ENCODE results near the gene RMRP.

Gene RMRP

GRCh38 chr9:35636135-35636876 is 21.5 kb downstream of the RMRP start:
- Histone ChIP-seq H3K36me3 (ENCODE audit: low read depth) (no peaks in the 10 kb centered on the region), H3K4me1 (ENCODE audit: insufficient read depth, poor library complexity, severe bottlenecking) (no peaks in the 10 kb centered on the region), H3K27me3 (ENCODE audit: insufficient read depth, poor library complexity, severe bottlenecking) (no peaks in the 10 kb centered on the region), H3K27ac (ENCODE audit: poor library complexity, severe bottlenecking) (no peak overlapping the region), H3K4me3 (ENCODE audit: severe bottlenecking) (no peak overlapping the region), H3K9me3 (ENCODE audit: severe bottlenecking) (no peaks in the 10 kb centered on the region)
- ATAC-seq (ENCODE audit: low read depth), result no peak
- no peak for TF ChIP-seq CTCF (IDR thresholded peaks at IDR 0.05; ENCODE audit: poor library complexity, severe bottlenecking)
- no peak for DNase-seq (ENCODE audit: low spot score)

GRCh38 chr9:35635730-35636129 is 22.1 kb downstream of the RMRP start:
- ATAC-seq (ENCODE audit: low read depth) (no peak), DNase-seq (ENCODE audit: low spot score) (no peak)
- Histone ChIP-seq H3K27ac (ENCODE audit: poor library complexity, severe bottlenecking) (no peak overlapping the region), H3K9me3 (ENCODE audit: severe bottlenecking) (no peaks in the 10 kb centered on the region), H3K4me3 (ENCODE audit: severe bottlenecking) (no peak overlapping the region), H3K27me3 (ENCODE audit: insufficient read depth, poor library complexity, severe bottlenecking) (no peaks in the 10 kb centered on the region), H3K4me1 (ENCODE audit: insufficient read depth, poor library complexity, severe bottlenecking) (no peaks in the 10 kb centered on the region), H3K36me3 (ENCODE audit: low read depth) (no peaks in the 10 kb centered on the region)
- TF ChIP-seq CTCF (IDR thresholded peaks at IDR 0.05; ENCODE audit: poor library complexity, severe bottlenecking), result no peak

- Histone ChIP-seq H3K27ac (ENCODE audit: poor library complexity, severe bottlenecking) (no peak overlapping the region), H3K4me3 (ENCODE audit: severe bottlenecking) (no peak overlapping the region), H3K36me3 (ENCODE audit: low read depth) (no peaks in the 10 kb centered on the region), H3K4me1 (ENCODE audit: insufficient read depth, poor library complexity, severe bottlenecking) (no peaks in the 10 kb centered on the region), H3K9me3 (ENCODE audit: severe bottlenecking) (no peaks in the 10 kb centered on the region), H3K27me3 (ENCODE audit: insufficient read depth, poor library complexity, severe bottlenecking) (no peaks in the 10 kb centered on the region)
- ATAC-seq (ENCODE audit: low read depth) (no peak), DNase-seq (ENCODE audit: low spot score) (no peak)
- TF ChIP-seq CTCF (IDR thresholded peaks at IDR 0.05; ENCODE audit: poor library complexity, severe bottlenecking), result no peak
These were observed 28.2 kb downstream of the RMRP start for GRCh38 chr9:35629597-35629996.

- Histone ChIP-seq H3K4me3 (ENCODE audit: severe bottlenecking) (no peak overlapping the region), H3K9me3 (ENCODE audit: severe bottlenecking) (no peaks in the 10 kb centered on the region), H3K4me1 (ENCODE audit: insufficient read depth, poor library complexity, severe bottlenecking) (no peaks in the 10 kb centered on the region), H3K27ac (ENCODE audit: poor library complexity, severe bottlenecking) (no peak overlapping the region), H3K36me3 (ENCODE audit: low read depth) (no peaks in the 10 kb centered on the region), H3K27me3 (ENCODE audit: insufficient read depth, poor library complexity, severe bottlenecking) (no peaks in the 10 kb centered on the region)
- ATAC-seq (ENCODE audit: low read depth) (no peak), DNase-seq (ENCODE audit: low spot score) (no peak)
- no peak for TF ChIP-seq CTCF (IDR thresholded peaks at IDR 0.05; ENCODE audit: poor library complexity, severe bottlenecking)
These were observed 29.3 kb downstream of the RMRP start for GRCh38 chr9:35628389-35628991.

- H3K27ac ChIP-seq (ENCODE audit: poor library complexity, severe bottlenecking), result no peak overlapping the region
- DNase-seq (ENCODE audit: low spot score) (no peak), ATAC-seq (ENCODE audit: low read depth) (no peak)
- H3K27me3 ChIP-seq (ENCODE audit: insufficient read depth, poor library complexity, severe bottlenecking), result no peaks in the 10 kb centered on the region
- H3K36me3 ChIP-seq (ENCODE audit: low read depth), result no peaks in the 10 kb centered on the region
- TF ChIP-seq CTCF (IDR thresholded peaks at IDR 0.05; ENCODE audit: poor library complexity, severe bottlenecking), result no peak
- no peaks in the 10 kb centered on the region for H3K4me1 ChIP-seq (ENCODE audit: insufficient read depth, poor library complexity, severe bottlenecking)
- no peak overlapping the region for H3K4me3 ChIP-seq (ENCODE audit: severe bottlenecking)
- no peaks in the 10 kb centered on the region for H3K9me3 ChIP-seq (ENCODE audit: severe bottlenecking)
These were observed 30.2 kb downstream of the RMRP start for GRCh38 chr9:35627575-35627974.

All from RWPE2 (cell line).